Smooth muscle cell (in vitro differentiated cells): ENCODE measurements around the gene NOL4L. TPM values are rescaled to one million over a fixed set of nuclear protein-coding genes. Genes with fewer than 3 reads are reported as not detected.

ENCODE experiments used
- DNase-seq: peaks from one replicate; lab custom pipeline; 2025; ENCODE audit not compliant: unreplicated experiment; lab: John Stamatoyannopoulos, UW
- H2AFZ ChIP-seq: fragments of 200-600 bp; sonication (generic); 2 replicates; pipeline ENCODE4 v1.6.0; 2016; ENCODE audit warnings: antibody characterized with exemption, low read depth, mild to moderate bottlenecking
- H3F3A ChIP-seq: fragments of 200-600 bp; sonication (generic); 2 replicates; pipeline ENCODE4 v1.6.0; 2017; ENCODE audit warnings: antibody characterized with exemption, low read depth
- H3K27ac ChIP-seq: fragments of 200-600 bp; sonication (generic); 2 replicates; pipeline ENCODE4 v1.5.1; 2016; ENCODE audit warnings: low read depth, mild to moderate bottlenecking
- H3K27me3 ChIP-seq: fragments of 200-600 bp; sonication (generic); 2 replicates; pipeline ENCODE4 v1.6.1; 2016; ENCODE audit warnings: low read depth, mild to moderate bottlenecking
- H3K36me3 ChIP-seq: fragments of 200-600 bp; sonication (generic); 2 replicates; pipeline ENCODE4 v1.5.1; 2016; ENCODE audit warnings: low read depth
- H3K4me1 ChIP-seq: fragments of 200-600 bp; sonication (generic); 2 replicates; pipeline ENCODE4 v1.5.1; 2016; ENCODE audit warnings: low read depth
- H3K4me2 ChIP-seq: fragments of 200-600 bp; sonication (generic); 2 replicates; pipeline ENCODE4 v1.6.0; 2016; ENCODE audit warnings: mild to moderate bottlenecking
- H3K4me3 ChIP-seq: fragments of 200-600 bp; sonication (generic); 2 replicates; pipeline ENCODE4 v1.5.1; 2016; ENCODE audit warnings: mild to moderate bottlenecking
- H3K79me2 ChIP-seq: fragments of 200-600 bp; sonication (generic); 2 replicates; pipeline ENCODE4 v1.6.0; 2016; ENCODE audit warnings: low read depth, mild to moderate bottlenecking
- H3K9ac ChIP-seq: fragments of 200-600 bp; sonication (generic); 2 replicates; pipeline ENCODE4 v1.6.0; 2016; ENCODE audit warnings: low read depth
- H3K9me3 ChIP-seq: fragments of 200-600 bp; sonication (generic); replicated peaks from 2 replicates; pipeline ENCODE4 v1.5.1; 2016; ENCODE audit warnings: low read depth
- H4K20me1 ChIP-seq: fragments of 200-600 bp; sonication (generic); 2 replicates; pipeline ENCODE4 v1.6.0; 2016; ENCODE audit warnings: low read depth
- WGBS: methylation state at CpG from one replicate; pipeline ENCODE4 v1.1.7; 2016; ENCODE audit warnings: low lambda C conversion rate; 5-methylcytosine and 5-hydroxymethylcytosine counted together
- polyA plus RNA-seq: library from polyadenylated mRNA; unstranded; fragments of >200 nt; fragmentation: Nextera tagmentation; extraction: Ambion mirVana; gene quantifications from 2 replicates; pipeline ENCODE4 v1.2.1, GENCODE V29; 2016
- total RNA-seq: library from RNA; depleted of rRNA; stranded (reverse); fragments of >200 nt; gene quantifications from 2 replicates; pipeline ENCODE4 v1.2.3, GENCODE V29; 2014
- TF ChIP-seq, protein P1 (sequence below): fragments of 200-600 bp; sonication (generic); IDR thresholded peaks from 2 replicates; pipeline ENCODE4 v1.5.1; 2017; ENCODE audit warnings: borderline replicate concordance, mild to moderate bottlenecking, antibody characterized with exemption; ENCODE audit not compliant: insufficient read depth, poor library complexity, severe bottlenecking

Gene NOL4L
- total and polyA plus RNA-seq, 2 experiments from 2014 or later, result 26.0 to 26.2 TPM

DNA sequence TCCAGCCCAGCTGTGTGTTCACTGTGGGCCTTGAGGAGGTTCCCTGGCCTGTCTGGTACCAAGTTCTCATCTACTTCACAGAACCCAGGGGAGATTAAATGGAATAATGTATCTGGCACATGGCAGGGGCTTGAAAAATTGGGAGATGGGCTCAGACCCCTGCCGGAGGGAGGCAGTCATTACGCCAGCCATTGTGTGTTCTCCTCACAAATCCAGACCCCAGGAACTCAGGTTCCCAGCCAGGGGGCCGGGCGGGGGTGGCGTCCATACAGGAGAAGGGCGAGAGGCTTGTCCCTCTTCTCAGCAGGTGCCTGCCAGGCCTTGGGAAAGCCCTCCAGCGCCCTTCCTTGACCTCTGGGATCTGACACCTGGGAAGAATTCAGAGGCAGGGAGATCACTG, 8.1 kb downstream of the NOL4L start:
- Histone ChIP-seq H2AFZ (no peak overlapping the region), H3F3A (peaks cover 22% of the 10 kb centered on the region), H4K20me1 (no peaks in the 10 kb centered on the region), H3K4me2 (no peak overlapping the region), H3K4me1 (peaks cover 12% of the 10 kb centered on the region), H3K9ac (no peak overlapping the region), H3K79me2 (no peaks in the 10 kb centered on the region), H3K27ac (no peak overlapping the region), H3K9me3 (no peaks in the 10 kb centered on the region), H3K4me3 (no peak overlapping the region), H3K27me3 (no peaks in the 10 kb centered on the region), H3K36me3 (no peaks in the 10 kb centered on the region)
- TF ChIP-seq, protein P1, sequence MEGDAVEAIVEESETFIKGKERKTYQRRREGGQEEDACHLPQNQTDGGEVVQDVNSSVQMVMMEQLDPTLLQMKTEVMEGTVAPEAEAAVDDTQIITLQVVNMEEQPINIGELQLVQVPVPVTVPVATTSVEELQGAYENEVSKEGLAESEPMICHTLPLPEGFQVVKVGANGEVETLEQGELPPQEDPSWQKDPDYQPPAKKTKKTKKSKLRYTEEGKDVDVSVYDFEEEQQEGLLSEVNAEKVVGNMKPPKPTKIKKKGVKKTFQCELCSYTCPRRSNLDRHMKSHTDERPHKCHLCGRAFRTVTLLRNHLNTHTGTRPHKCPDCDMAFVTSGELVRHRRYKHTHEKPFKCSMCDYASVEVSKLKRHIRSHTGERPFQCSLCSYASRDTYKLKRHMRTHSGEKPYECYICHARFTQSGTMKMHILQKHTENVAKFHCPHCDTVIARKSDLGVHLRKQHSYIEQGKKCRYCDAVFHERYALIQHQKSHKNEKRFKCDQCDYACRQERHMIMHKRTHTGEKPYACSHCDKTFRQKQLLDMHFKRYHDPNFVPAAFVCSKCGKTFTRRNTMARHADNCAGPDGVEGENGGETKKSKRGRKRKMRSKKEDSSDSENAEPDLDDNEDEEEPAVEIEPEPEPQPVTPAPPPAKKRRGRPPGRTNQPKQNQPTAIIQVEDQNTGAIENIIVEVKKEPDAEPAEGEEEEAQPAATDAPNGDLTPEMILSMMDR, result no peak
- WGBS, result 88% methylated on average over 7 of the region's 7 CpGs
- no peak for DNase-seq

DNA sequence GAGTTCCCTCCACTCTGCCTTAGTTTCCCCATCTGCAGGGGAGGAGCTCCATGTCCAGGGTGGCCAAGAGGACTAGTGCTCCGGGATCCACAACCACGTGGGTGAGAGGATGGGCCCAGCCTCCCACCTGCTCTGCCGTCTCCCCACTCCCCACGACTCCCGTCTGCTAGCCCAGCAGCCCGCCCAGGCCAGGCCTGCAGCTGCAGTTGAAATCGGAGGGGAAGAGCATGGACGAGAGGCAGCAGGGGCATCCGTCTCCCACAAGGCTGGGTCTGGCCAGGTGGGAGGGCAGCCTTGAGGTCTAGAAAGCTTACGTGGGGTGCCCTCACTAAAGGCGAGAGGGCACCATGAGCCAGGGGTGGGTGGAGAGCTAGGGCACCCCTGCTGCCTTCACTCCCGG, 8.6 kb downstream of the NOL4L start:
- Histone ChIP-seq H3K27me3 (no peaks in the 10 kb centered on the region), H3K9me3 (no peaks in the 10 kb centered on the region), H3K27ac (no peak overlapping the region), H3K4me3 (no peak overlapping the region), H3K4me1 (peaks cover 8% of the 10 kb centered on the region), H3K4me2 (no peak overlapping the region), H3K9ac (no peak overlapping the region), H4K20me1 (no peaks in the 10 kb centered on the region), H3F3A (peaks cover 17% of the 10 kb centered on the region), H2AFZ (no peak overlapping the region), H3K79me2 (no peaks in the 10 kb centered on the region), H3K36me3 (no peaks in the 10 kb centered on the region)
- no peak for DNase-seq
- 90% methylated on average over 12 of the region's 12 CpGs for WGBS
- TF ChIP-seq, protein P1, result no peak

DNA sequence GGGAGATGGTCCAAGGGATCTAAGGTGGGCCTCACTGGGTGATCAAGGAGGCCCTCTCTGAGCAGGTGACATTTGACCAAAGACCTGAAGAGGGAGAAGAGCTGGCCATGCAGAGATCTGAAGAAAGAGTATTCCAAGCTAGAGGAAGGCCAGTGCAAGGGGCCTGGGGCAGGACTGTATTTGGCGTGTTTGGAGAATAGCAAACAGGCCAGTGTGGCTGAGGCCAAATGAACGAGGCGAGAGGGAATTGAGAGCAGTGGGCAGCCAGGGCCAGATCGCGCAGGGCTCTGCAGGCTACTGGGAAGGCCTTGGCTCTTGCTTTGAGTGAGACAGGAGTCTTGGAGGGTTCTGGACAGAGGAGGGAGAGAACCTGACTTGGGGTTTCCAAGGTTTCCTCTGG, 9.3 kb downstream of the NOL4L start:
- Histone ChIP-seq H4K20me1 (no peaks in the 10 kb centered on the region), H3K4me2 (no peak overlapping the region), H3K27ac (no peak overlapping the region), H2AFZ (no peak overlapping the region), H3K36me3 (no peaks in the 10 kb centered on the region), H3K9me3 (no peaks in the 10 kb centered on the region), H3F3A (peaks cover 10% of the 10 kb centered on the region), H3K4me1 (peaks cover under 1% of the 10 kb centered on the region), H3K27me3 (no peaks in the 10 kb centered on the region), H3K9ac (no peak overlapping the region), H3K79me2 (no peaks in the 10 kb centered on the region), H3K4me3 (no peak overlapping the region)
- whole genome bisulfite sequencing, result 90% methylated on average over 5 of the region's 5 CpGs
- no peak for DNase-seq
- TF ChIP-seq, protein P1, result no peak

DNA sequence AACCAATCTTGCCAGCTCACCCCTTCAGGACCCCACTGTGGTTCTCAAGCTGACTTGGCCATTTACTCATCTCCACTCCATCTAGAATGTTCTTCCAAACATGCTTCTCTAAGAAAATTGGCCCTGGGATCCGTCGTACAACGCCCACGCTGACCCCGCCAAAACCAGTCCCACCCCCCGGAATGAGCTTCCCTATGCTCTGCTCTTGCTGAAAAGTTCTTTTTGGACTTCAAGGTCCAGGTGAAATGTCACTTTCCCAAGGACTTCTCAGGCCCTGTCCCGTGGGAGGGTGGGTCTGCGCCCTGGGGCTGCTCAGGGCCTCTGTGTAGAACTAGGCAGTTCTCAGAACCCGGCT, 9.9 kb downstream of the NOL4L start:
- no peaks in the 10 kb centered on the region for H3K36me3 ChIP-seq
- no peaks in the 10 kb centered on the region for H4K20me1 ChIP-seq
- H3K4me1 ChIP-seq, result peaks cover 6% of the 10 kb centered on the region
- peak overlapping the region; percentile 9 for H3K4me2 ChIP-seq
- H3F3A ChIP-seq, result peaks cover 6% of the 10 kb centered on the region
- H2AFZ ChIP-seq, result no peak overlapping the region
- TF ChIP-seq, protein P1, result no peak
- H3K79me2 ChIP-seq, result no peaks in the 10 kb centered on the region
- H3K4me3 ChIP-seq, result no peak overlapping the region
- DNase-seq, result no peak
- no peak overlapping the region for H3K9ac ChIP-seq
- WGBS, result 73% methylated on average over 9 of the region's 9 CpGs
- H3K27me3 ChIP-seq, result no peaks in the 10 kb centered on the region
- H3K9me3 ChIP-seq, result no peaks in the 10 kb centered on the region
- no peak overlapping the region for H3K27ac ChIP-seq
